Tibial artery (tissue), 4 donors: ENCODE measurements around the gene NPY5R.

Experiments
- DNase-seq, 2 donors: peaks; one replicate each; pipeline ENCODE4 v3.0.0-alpha.2; 2019
- H3K27ac ChIP-seq, 2 donors: fragments of 200-600 bp; sonication (generic) in 1 of 2; 1 replicate in 1 of 2; 2 replicates in 1 of 2; pipeline ENCODE4 v1.5.1; 2018 to 2019; ENCODE audit warnings: mild to moderate bottlenecking in 1 of 2
- H3K27me3 ChIP-seq, 2 donors: fragments of 200-600 bp; sonication (generic) in 1 of 2; one replicate each; pipeline versions ENCODE4 v1.5.1 to v1.6.0; 2016 to 2019
- H3K36me3 ChIP-seq, 3 donors: fragments of 200-600 bp; sonication (generic) in 2 of 3; one replicate each; pipeline ENCODE4 v1.5.1; 2016 to 2019; ENCODE audit warnings: mild to moderate bottlenecking in 2 of 3
- H3K4me1 ChIP-seq, 4 donors: fragments of 200-600 bp; sonication (generic) in 2 of 4; 1 replicate in 3 of 4; 2 replicates in 1 of 4; pipeline ENCODE4 v1.5.1; 2016 to 2019
- H3K4me3 ChIP-seq, 2 donors: fragments of 200-600 bp; sonication (generic) in 1 of 2; 1 replicate in 1 of 2; 2 replicates in 1 of 2; pipeline ENCODE4 v1.5.1; 2018 to 2019; ENCODE audit warnings: mild to moderate bottlenecking in 2 of 2
- H3K9me3 ChIP-seq, 3 donors: fragments of 200-600 bp; sonication (generic) in 1 of 3; one replicate each; pipeline ENCODE4 v1.5.1; 2016 to 2019
- intact Hi-C: fragments of 100-400 bp; cut with DNase I; formaldehyde crosslinking; loops from one replicate; pipeline ENCODE4 v1.15.0; 2023; ENCODE audit warnings: low total_unique reads
- TF ChIP-seq, protein P1 (sequence below), 2 experiments: fragments of 200-600 bp in 1 of 2; fragments of 450-650 bp in 1 of 2; IDR thresholded peaks; one replicate each; pipeline ENCODE4 v1.5.1; 2017 to 2019; ENCODE audit warnings: antibody characterized with exemption in 2 of 2, mild to moderate bottlenecking in 1 of 2, moderate library complexity in 1 of 2

The NPY5R gene

DNA sequence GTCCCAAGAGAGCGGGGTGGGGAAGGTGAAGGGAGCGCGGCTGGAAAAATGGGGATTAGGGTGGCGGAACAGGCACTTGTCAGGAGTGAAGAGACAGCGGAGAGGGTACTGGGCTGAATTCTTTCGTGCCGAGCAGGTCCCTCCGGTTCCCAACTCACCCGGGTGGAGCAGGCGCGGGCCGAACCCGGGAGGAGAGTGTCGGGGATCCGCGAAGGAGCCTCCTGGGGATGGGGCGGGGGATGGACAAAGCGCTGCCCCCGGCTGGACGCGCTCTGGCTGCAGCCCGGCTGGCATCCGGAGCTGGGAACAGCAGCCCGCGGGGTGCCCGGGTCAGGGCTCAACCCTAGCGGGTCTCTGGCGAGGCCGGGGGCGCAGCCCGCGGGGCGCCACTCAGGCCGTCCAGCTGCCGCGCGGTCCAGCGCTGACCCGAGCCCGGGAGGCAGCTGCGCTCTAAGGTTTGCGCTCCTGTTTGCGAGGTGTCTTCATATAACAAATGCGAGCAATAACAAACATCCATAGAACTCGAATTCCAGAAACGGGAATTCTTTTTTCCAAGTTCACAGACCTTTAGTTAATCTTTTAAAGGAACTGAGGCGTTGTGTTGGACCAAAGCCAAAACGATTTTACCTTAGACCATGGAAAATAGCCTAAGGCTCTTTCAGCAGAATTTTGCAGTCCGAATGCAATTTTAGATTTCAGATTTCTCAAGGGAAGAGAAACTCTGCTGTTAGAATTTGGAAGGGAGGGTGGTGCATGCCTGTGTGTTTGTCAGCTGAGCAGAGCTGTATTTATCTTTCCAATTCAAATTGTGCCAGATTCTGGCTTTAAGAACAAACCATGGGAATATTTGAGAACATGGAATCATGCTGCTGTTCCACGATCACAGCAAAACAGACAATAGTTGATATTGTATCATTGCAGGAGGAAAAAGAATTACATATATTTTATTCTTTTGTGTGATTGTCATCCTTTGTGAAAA, 744 bp downstream of the NPY5R start:
- TF ChIP-seq, protein P1, sequence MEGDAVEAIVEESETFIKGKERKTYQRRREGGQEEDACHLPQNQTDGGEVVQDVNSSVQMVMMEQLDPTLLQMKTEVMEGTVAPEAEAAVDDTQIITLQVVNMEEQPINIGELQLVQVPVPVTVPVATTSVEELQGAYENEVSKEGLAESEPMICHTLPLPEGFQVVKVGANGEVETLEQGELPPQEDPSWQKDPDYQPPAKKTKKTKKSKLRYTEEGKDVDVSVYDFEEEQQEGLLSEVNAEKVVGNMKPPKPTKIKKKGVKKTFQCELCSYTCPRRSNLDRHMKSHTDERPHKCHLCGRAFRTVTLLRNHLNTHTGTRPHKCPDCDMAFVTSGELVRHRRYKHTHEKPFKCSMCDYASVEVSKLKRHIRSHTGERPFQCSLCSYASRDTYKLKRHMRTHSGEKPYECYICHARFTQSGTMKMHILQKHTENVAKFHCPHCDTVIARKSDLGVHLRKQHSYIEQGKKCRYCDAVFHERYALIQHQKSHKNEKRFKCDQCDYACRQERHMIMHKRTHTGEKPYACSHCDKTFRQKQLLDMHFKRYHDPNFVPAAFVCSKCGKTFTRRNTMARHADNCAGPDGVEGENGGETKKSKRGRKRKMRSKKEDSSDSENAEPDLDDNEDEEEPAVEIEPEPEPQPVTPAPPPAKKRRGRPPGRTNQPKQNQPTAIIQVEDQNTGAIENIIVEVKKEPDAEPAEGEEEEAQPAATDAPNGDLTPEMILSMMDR (IDR thresholded peaks at IDR 0.05) = no peak
- H3K27me3 ChIP-seq = no peaks in the 10 kb centered on the region
- peak overlapping the region; percentile 92 to 95 for H3K4me3 ChIP-seq
- peak overlapping the region; percentile 97 to 98 for H3K27ac ChIP-seq
- peak in 1 of 2 donors; percentile 70 for DNase-seq
- intact Hi-C loops = no loop called here
- peaks cover 0 to 32% (median 0%) of the 10 kb centered on the region in 4 donors for H3K4me1 ChIP-seq
- H3K36me3 ChIP-seq = no peaks in the 10 kb centered on the region
- no peaks in the 10 kb centered on the region for H3K9me3 ChIP-seq

DNA sequence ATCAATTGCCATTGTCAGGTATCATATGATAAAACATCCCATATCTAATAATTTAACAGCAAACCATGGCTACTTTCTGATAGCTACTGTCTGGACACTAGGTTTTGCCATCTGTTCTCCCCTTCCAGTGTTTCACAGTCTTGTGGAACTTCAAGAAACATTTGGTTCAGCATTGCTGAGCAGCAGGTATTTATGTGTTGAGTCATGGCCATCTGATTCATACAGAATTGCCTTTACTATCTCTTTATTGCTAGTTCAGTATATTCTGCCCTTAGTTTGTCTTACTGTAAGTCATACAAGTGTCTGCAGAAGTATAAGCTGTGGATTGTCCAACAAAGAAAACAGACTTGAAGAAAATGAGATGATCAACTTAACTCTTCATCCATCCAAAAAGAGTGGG, 7.0 kb downstream of the NPY5R start:
- Histone ChIP-seq H3K4me3 (no peak overlapping the region), H3K4me1 (peaks cover 0 to 2% (median 0%) of the 10 kb centered on the region in 4 donors), H3K27ac (no peak overlapping the region), H3K36me3 (peaks cover 0 to 5% (median 0%) of the 10 kb centered on the region in 3 donors), H3K27me3 (no peaks in the 10 kb centered on the region), H3K9me3 (no peaks in the 10 kb centered on the region)
- TF ChIP-seq, protein P1 (IDR thresholded peaks at IDR 0.05) = no peak
- DNase-seq = no peak
- intact Hi-C loops = no loop called here

- no peak overlapping the region for H3K27ac ChIP-seq
- H3K36me3 ChIP-seq = peaks cover 0 to 5% (median 0%) of the 10 kb centered on the region in 3 donors
- H3K4me1 ChIP-seq = no peaks in the 10 kb centered on the region
- intact Hi-C loops = no loop called here
- H3K9me3 ChIP-seq = no peaks in the 10 kb centered on the region
- no peaks in the 10 kb centered on the region for H3K27me3 ChIP-seq
- DNase-seq = no peak
- TF ChIP-seq, protein P1 (IDR thresholded peaks at IDR 0.05) = no peak
- H3K4me3 ChIP-seq = no peak overlapping the region
Observed at GRCh38 chr4:163353054-163353453, 9.4 kb downstream of the NPY5R start.

DNA sequence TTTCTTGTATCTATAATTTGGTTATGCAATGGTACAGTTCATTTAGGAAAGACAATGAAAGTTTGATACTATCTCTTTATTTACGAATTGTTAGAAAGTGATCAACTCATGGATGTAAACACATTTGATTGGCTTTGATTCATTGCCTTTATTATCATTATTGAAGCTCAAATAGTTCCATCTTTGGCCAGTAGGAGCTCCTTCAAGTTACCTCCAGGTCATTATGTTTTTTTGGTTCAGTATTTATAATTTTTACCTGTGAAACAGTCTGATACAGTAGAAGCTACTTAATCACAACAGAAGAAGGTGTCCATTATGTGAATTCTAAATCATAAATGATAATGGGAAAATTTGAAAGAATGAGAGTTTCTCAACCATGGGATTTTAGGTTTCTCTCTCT, 12.4 kb downstream of the NPY5R start:
- Histone ChIP-seq H3K4me1 (no peaks in the 10 kb centered on the region), H3K4me3 (no peak overlapping the region), H3K27ac (no peak overlapping the region), H3K9me3 (no peaks in the 10 kb centered on the region), H3K27me3 (no peaks in the 10 kb centered on the region), H3K36me3 (no peaks in the 10 kb centered on the region)
- TF ChIP-seq, protein P1 (IDR thresholded peaks at IDR 0.05) = no peak
- DNase-seq = no peak
- intact Hi-C loops = no loop called here

DNA sequence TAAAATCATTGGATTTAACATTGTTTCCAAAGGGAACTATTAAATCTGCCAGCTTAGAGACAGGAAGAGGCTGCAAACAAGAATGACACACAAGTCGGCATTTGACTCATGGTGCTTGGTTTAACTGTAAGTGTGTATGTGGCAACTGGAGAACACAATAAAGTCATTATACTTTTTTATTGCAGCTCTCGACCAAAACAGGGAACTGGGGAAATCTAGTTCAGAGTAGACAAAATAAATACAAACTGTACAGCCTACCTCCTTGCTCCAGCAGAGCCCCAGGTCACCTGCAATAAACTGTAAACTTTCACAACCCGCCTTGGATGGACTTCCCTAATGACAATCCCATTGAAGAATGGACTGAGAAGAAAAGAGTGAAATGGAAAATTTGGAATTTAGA, 24.0 kb downstream of the NPY5R start:
- TF ChIP-seq, protein P1 (IDR thresholded peaks at IDR 0.05) = no peak
- Histone ChIP-seq H3K4me1 (no peaks in the 10 kb centered on the region), H3K27me3 (peaks cover 0 to 2% of the 10 kb centered on the region in 2 donors), H3K36me3 (no peaks in the 10 kb centered on the region), H3K9me3 (no peaks in the 10 kb centered on the region), H3K27ac (no peak overlapping the region), H3K4me3 (no peak overlapping the region)
- intact Hi-C loops = no loop called here
- DNase-seq = no peak
